ENCODE measurements around the gene FBXL16.

DNA sequence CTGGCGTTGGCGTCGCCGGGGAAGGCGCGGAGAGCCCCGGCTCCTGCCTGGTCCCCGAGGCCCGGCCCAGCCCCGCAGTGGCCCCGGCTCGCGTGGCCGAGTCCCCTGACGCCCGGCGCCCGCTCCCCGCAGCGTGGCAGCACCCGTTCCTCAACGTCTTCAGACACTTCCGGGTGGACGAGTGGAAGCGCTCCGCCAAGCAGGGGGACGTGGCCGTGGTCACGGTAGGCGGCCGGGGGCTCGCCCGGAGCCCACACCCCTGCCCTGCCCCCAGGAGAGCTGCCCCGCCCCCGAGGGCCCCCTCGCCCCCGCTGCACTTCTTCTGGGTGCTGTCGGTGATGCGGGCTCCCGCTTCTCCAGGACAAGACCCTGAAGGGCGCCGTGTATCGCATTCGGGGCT lies 56.0 kb downstream of the FBXL16 start:
- TF ChIP-seq CTCF (IDR thresholded peaks at IDR 0.05) (no peak), POLR2A (IDR thresholded peaks at IDR 0.05) (no peak)

Data from right lobe of liver (tissue), 4 donors.